ENCODE data around the gene ABCA2. TPM values are rescaled to one million over a fixed set of nuclear protein-coding genes. Genes with fewer than 3 reads are reported as not detected.

Gene ABCA2
- total RNA-seq, 1 donor from 2014 or later, result 7.5 TPM

- DNase-seq (no peak), ATAC-seq (ENCODE audit: low read depth) (no peak)
- Mint-ChIP-seq H3K27me3 (peaks cover 33% of the 10 kb centered on the region), H3K9me3 (no peaks in the 10 kb centered on the region), H3K4me1 (peaks cover 2% of the 10 kb centered on the region), H3K36me3 (ENCODE audit: low read depth) (no peaks in the 10 kb centered on the region), H3K27ac (no peak overlapping the region), H3K4me3 (no peak overlapping the region)
- TF ChIP-seq CTCF (IDR thresholded peaks at IDR 0.05), result no peak
- intact Hi-C loops (cut with micrococcal nuclease), result loop anchor here (1.0 kb wide), 1 partner anchor 13 kb away; the partner anchor contains the start of gene PAXX
- CTCF ChIA-PET, result no interaction called here
- POLR2A ChIA-PET, result interaction anchor here (0.7 to 0.9 kb wide), 2 partner anchors 14 to 67 kb away, joined by 4 to 10 read pairs; partner anchors contain the start of gene PAXX
These were observed 49.0 kb downstream of the ABCA2 start for GRCh38 chr9:136978865-136979544.

DNA sequence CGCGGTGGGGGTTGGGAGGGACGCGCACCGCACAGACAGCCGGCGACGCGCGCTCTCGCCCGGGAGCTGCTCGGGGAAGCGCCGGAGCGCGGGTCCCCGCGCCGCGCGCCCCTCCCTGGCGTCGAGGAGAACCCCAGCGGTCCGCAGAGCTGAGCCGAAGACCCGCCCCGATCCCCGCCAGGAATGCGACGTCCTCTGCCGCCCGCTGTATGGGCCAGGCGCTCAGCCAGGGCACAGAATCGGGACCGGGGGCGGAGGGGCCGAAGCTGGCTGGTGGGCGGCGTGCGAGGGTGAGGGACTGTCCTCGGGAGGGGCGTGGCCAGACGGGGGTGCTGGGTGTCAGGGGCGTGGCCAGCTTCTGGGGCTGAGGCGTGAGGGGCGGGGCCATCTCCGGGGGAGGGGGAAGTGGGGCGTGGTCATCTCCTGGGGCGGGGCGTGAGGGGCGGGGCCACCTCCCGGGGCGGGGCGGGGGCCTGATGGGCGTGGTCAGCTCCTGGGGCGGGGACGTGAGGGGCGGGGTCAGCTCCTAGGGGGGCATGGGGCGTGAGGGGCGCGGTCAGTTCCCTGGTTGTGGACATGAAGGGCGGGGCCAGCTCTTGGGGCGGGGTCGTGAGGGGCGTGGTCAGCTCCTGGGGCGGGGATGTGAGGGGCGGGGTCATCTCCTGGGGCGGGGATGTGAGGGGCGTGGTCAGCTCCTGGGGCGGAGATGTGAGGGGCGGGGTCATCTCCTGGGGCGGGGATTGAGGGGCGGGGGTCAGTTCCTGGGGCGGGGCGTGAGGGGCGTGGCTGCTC is 49.8 kb downstream of the ABCA2 start:
- ATAC-seq (ENCODE audit: low read depth) (peak; percentile 75), DNase-seq (no peak)
- H3K27ac Mint-ChIP-seq, result no peak overlapping the region
- no peaks in the 10 kb centered on the region for H3K9me3 Mint-ChIP-seq
- intact Hi-C loops (cut with micrococcal nuclease), result loop anchor here (1.0 kb wide), 1 partner anchor 14 kb away; the partner anchor contains the start of gene PAXX
- no peaks in the 10 kb centered on the region for H3K36me3 Mint-ChIP-seq (ENCODE audit: low read depth)
- CTCF ChIA-PET, result no interaction called here
- POLR2A ChIA-PET, result interaction anchor here (0.6 to 0.9 kb wide), 3 partner anchors 14 to 68 kb away, joined by 3 to 10 read pairs (median 4); partner anchors contain the start of gene PAXX
- no peaks in the 10 kb centered on the region for H3K4me1 Mint-ChIP-seq
- no peak overlapping the region for H3K4me3 Mint-ChIP-seq
- TF ChIP-seq CTCF (IDR thresholded peaks at IDR 0.05), result no peak
- H3K27me3 Mint-ChIP-seq, result peaks cover 29% of the 10 kb centered on the region

DNA sequence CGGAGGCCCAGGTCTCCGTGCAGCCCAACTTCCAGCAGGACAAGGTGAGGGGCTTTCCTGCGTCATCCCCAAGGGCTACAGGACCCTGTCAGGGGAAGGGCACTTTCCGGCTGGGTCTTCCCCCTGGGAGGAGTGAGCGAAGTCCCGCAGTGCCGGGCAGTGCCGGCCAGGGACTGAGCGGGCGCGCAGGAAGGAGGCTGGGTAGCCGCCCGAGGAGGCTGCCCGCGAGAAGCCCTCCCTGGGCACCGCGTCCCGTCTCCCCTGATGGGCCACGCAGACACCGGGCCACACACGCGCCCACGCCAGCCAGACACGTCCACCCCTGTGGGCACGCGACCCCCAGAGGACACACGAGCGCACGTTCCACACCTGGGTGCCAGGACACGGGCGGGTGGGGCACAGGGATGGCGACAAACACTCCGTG is 50.4 kb downstream of the ABCA2 start:
- no peaks in the 10 kb centered on the region for H3K9me3 Mint-ChIP-seq
- POLR2A ChIA-PET, result interaction anchor here (0.9 kb wide), 1 partner anchor 15 kb away, joined by 10 read pairs; the partner anchor contains the start of gene PAXX
- no peak for TF ChIP-seq CTCF (IDR thresholded peaks at IDR 0.05)
- no peak overlapping the region for H3K27ac Mint-ChIP-seq
- intact Hi-C loops (cut with micrococcal nuclease), result loop anchor here (1.0 kb wide), 1 partner anchor 15 kb away; the partner anchor contains the start of gene PAXX
- DNase-seq (no peak), ATAC-seq (ENCODE audit: low read depth) (no peak)
- CTCF ChIA-PET, result no interaction called here
- H3K36me3 Mint-ChIP-seq (ENCODE audit: low read depth), result no peaks in the 10 kb centered on the region
- no peak overlapping the region for H3K4me3 Mint-ChIP-seq
- H3K27me3 Mint-ChIP-seq, result peaks cover 29% of the 10 kb centered on the region
- no peaks in the 10 kb centered on the region for H3K4me1 Mint-ChIP-seq

DNA sequence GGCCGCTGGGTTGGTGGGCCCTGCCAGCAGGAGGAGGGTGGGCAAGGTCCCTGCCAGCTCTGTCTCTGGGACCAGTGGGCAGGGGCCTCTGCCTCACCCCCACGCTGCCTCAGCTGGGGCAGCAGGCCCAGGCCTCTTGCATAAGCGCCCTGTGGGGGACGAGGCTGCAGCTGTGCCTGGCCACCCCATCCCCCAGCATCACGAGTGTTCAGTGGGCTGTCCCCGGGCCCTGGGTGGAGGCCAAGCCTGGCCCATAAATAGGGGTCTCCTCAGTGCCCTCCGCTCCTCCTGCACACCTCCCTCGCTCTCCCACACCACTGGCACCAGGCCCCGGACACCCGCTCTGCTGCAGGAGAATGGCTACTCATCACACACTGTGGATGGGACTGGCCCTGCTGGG is 50.8 kb downstream of the ABCA2 start, which contains the start of gene PTGDS:
PTGDS (plus strand) TSS at position 282 of the 400 bp plus-strand sequence; CDS start at position 357, 75 bp downstream.
- DNase-seq (no peak), ATAC-seq (ENCODE audit: low read depth) (no peak)
- Mint-ChIP-seq H3K27me3 (peaks cover 28% of the 10 kb centered on the region), H3K4me3 (no peak within 1 kb of the TSS), H3K27ac (no peak within 1 kb of the TSS), H3K36me3 (ENCODE audit: low read depth) (no peaks in the 10 kb centered on the region), H3K9me3 (no peaks in the 10 kb centered on the region), H3K4me1 (no peaks in the 10 kb centered on the region)
- POLR2A ChIA-PET, result no interaction called here
- intact Hi-C loops (cut with micrococcal nuclease), result no loop called here
- no peak for TF ChIP-seq CTCF (IDR thresholded peaks at IDR 0.05)
- CTCF ChIA-PET, result no interaction called here

GRCh38 chr9:136975644-136976043 is 52.4 kb downstream of the ABCA2 start:
- DNase-seq (no peak), ATAC-seq (ENCODE audit: low read depth) (no peak)
- H3K36me3 Mint-ChIP-seq (ENCODE audit: low read depth), result no peaks in the 10 kb centered on the region
- peaks cover 15% of the 10 kb centered on the region for H3K27me3 Mint-ChIP-seq
- H3K4me3 Mint-ChIP-seq, result no peak overlapping the region
- ChIA-PET POLR2A (no interaction called here), CTCF (interaction anchor here (1.7 kb wide), 1 partner anchor 60 kb away, joined by 3 read pairs; no protein-coding TSS in a partner anchor)
- H3K27ac Mint-ChIP-seq, result no peak overlapping the region
- no peaks in the 10 kb centered on the region for H3K9me3 Mint-ChIP-seq
- intact Hi-C loops (cut with micrococcal nuclease), result no loop called here
- H3K4me1 Mint-ChIP-seq, result no peaks in the 10 kb centered on the region
- no peak for TF ChIP-seq CTCF (IDR thresholded peaks at IDR 0.05)
